NCI-H2107 (cell line): ENCODE results near the gene ZNRF3.
"Not testable (repeated sequence)": the region's sequence is repeated elsewhere in the genome, so short reads cannot be mapped to it uniquely, and the experiment has no call there.

Source experiments
- DNase-seq: peaks from one replicate; lab custom pipeline; 2025; lab: John Stamatoyannopoulos, UW

Gene ZNRF3

GRCh38 chr22:28933321-28933720, 49.9 kb downstream of the ZNRF3 start:
- DNase-seq = no peak

GRCh38 chr22:28934026-28934425, 50.7 kb downstream of the ZNRF3 start:
- no peak for DNase-seq

GRCh38 chr22:28935140-28935539, 51.8 kb downstream of the ZNRF3 start:
- DNase-seq = no peak

GRCh38 chr22:28935713-28936112, 52.3 kb downstream of the ZNRF3 start:
- DNase-seq = no peak

- DNase-seq = no peak
These were observed 52.8 kb downstream of the ZNRF3 start for GRCh38 chr22:28936200-28936599.

GRCh38 chr22:28937206-28938025, 54.0 kb downstream of the ZNRF3 start:
- no peak for DNase-seq

GRCh38 chr22:28938286-28938833, 55.0 kb downstream of the ZNRF3 start:
- DNase-seq = no peak

- no peak for DNase-seq
These were observed 56.0 kb downstream of the ZNRF3 start for GRCh38 chr22:28939394-28939793.

- no peak for DNase-seq
These were observed 56.6 kb downstream of the ZNRF3 start for GRCh38 chr22:28939932-28940331.

GRCh38 chr22:28940441-28940840, 57.1 kb downstream of the ZNRF3 start:
- no peak for DNase-seq

GRCh38 chr22:28942333-28942732, 59.0 kb downstream of the ZNRF3 start:
- DNase-seq = no peak

- no peak for DNase-seq
These were observed 59.6 kb downstream of the ZNRF3 start for GRCh38 chr22:28942801-28943500.

- DNase-seq = no peak
These were observed 60.1 kb downstream of the ZNRF3 start for GRCh38 chr22:28943501-28943879.

- DNase-seq = no peak
These were observed 63.8 kb downstream of the ZNRF3 start for GRCh38 chr22:28947125-28947524.

- no peak for DNase-seq
These were observed 65.1 kb downstream of the ZNRF3 start for GRCh38 chr22:28948424-28948823.

GRCh38 chr22:28948860-28949551, 65.6 kb downstream of the ZNRF3 start:
- DNase-seq = not testable (repeated sequence)

GRCh38 chr22:28949788-28950187, 66.4 kb downstream of the ZNRF3 start:
- DNase-seq = no peak

GRCh38 chr22:28950617-28951411, 67.4 kb downstream of the ZNRF3 start:
- DNase-seq = no peak

GRCh38 chr22:28951530-28951929, 68.2 kb downstream of the ZNRF3 start:
- DNase-seq = no peak

- DNase-seq = no peak
These were observed 68.7 kb downstream of the ZNRF3 start for GRCh38 chr22:28951969-28952521.

- no peak for DNase-seq
These were observed 69.5 kb downstream of the ZNRF3 start for GRCh38 chr22:28952857-28953256.
